ENCODE results near the gene EDAR.

- TF ChIP-seq CTCF (IDR thresholded peaks at IDR 0.05), result no peak
- TF ChIP-seq POLR2A (IDR thresholded peaks at IDR 0.05), result no peak
- no peak for TF ChIP-seq POLR2AphosphoS5 (IDR thresholded peaks at IDR 0.05)
Observed at GRCh38 chr2:108868911-108869310, 120.1 kb downstream of the EDAR start.

All from upper lobe of left lung (tissue), 4 donors.